Measurements from ENCODE around the gene RBMX. TPM values are rescaled to one million over a fixed set of nuclear protein-coding genes. Genes with fewer than 3 reads are reported as not detected.

Gene RBMX
- total and polyA plus RNA-seq, 2 experiments from 2014 or later: 337 to 601 TPM

GRCh38 chrX:136858007-136858756, 22.3 kb downstream of the RBMX start (continued):
- TF ChIP-seq, protein P1, sequence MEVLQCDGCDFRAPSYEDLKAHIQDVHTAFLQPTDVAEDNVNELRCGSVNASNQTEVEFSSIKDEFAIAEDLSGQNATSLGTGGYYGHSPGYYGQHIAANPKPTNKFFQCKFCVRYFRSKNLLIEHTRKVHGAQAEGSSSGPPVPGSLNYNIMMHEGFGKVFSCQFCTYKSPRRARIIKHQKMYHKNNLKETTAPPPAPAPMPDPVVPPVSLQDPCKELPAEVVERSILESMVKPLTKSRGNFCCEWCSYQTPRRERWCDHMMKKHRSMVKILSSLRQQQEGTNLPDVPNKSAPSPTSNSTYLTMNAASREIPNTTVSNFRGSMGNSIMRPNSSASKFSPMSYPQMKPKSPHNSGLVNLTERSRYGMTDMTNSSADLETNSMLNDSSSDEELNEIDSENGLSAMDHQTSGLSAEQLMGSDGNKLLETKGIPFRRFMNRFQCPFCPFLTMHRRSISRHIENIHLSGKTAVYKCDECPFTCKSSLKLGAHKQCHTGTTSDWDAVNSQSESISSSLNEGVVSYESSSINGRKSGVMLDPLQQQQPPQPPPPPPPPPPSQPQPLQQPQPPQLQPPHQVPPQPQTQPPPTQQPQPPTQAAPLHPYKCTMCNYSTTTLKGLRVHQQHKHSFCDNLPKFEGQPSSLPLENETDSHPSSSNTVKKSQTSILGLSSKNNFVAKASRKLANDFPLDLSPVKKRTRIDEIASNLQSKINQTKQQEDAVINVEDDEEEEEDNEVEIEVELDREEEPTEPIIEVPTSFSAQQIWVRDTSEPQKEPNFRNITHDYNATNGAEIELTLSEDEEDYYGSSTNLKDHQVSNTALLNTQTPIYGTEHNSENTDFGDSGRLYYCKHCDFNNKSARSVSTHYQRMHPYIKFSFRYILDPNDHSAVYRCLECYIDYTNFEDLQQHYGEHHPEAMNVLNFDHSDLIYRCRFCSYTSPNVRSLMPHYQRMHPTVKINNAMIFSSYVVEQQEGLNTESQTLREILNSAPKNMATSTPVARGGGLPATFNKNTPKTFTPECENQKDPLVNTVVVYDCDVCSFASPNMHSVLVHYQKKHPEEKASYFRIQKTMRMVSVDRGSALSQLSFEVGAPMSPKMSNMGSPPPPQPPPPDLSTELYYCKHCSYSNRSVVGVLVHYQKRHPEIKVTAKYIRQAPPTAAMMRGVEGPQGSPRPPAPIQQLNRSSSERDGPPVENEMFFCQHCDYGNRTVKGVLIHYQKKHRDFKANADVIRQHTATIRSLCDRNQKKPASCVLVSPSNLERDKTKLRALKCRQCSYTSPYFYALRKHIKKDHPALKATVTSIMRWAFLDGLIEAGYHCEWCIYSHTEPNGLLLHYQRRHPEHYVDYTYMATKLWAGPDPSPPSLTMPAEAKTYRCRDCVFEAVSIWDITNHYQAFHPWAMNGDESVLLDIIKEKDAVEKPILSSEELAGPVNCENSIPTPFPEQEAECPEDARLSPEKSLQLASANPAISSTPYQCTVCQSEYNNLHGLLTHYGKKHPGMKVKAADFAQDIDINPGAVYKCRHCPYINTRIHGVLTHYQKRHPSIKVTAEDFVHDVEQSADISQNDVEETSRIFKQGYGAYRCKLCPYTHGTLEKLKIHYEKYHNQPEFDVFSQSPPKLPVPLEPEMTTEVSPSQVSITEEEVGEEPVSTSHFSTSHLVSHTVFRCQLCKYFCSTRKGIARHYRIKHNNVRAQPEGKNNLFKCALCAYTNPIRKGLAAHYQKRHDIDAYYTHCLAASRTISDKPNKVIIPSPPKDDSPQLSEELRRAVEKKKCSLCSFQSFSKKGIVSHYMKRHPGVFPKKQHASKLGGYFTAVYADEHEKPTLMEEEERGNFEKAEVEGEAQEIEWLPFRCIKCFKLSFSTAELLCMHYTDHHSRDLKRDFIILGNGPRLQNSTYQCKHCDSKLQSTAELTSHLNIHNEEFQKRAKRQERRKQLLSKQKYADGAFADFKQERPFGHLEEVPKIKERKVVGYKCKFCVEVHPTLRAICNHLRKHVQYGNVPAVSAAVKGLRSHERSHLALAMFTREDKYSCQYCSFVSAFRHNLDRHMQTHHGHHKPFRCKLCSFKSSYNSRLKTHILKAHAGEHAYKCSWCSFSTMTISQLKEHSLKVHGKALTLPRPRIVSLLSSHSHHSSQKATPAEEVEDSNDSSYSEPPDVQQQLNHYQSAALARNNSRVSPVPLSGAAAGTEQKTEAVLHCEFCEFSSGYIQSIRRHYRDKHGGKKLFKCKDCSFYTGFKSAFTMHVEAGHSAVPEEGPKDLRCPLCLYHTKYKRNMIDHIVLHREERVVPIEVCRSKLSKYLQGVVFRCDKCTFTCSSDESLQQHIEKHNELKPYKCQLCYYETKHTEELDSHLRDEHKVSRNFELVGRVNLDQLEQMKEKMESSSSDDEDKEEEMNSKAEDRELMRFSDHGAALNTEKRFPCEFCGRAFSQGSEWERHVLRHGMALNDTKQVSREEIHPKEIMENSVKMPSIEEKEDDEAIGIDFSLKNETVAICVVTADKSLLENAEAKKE (CRISPR knock-in tag; IDR thresholded peaks at IDR 0.05): no peak
- TF ChIP-seq EZH2 (IDR thresholded peaks at IDR 0.05; ENCODE audit: low read depth, unreplicated experiment) (no peak), JUNB (IDR thresholded peaks at IDR 0.05; ENCODE audit: unreplicated experiment) (no peak)

- H4K20me1 ChIP-seq (replicated peaks; ENCODE audit: insufficient read depth): no peaks in the 10 kb centered on the region; the same call in 1 of the 2 replicates
- H3K79me2 ChIP-seq (replicated peaks; ENCODE audit: insufficient read depth): no peaks in the 10 kb centered on the region
- H2AFZ ChIP-seq: no peak overlapping the region
- H3K27ac ChIP-seq (ENCODE audit: low read depth): no peak overlapping the region
- no peak for ATAC-seq
- H3K4me3 ChIP-seq: no peak overlapping the region
- no peaks in the 10 kb centered on the region for H3K4me1 ChIP-seq (ENCODE audit: insufficient read depth)
- no peaks in the 10 kb centered on the region for H3F3A ChIP-seq (replicated peaks; ENCODE audit: low read depth)
- Mint-ChIP-seq H3K4me3 (no peak overlapping the region), H3K4me1 (no peaks in the 10 kb centered on the region), H3K36me3 (ENCODE audit: low read depth) (peaks cover 51% of the 10 kb centered on the region), H3K9me3 (no peaks in the 10 kb centered on the region), H3K27me3 (ENCODE audit: insufficient read depth, low read depth, poor library complexity) (peaks cover 2% of the 10 kb centered on the region), H3K27ac (no peak overlapping the region)
- no peaks in the 10 kb centered on the region for H3K27me3 ChIP-seq (ENCODE audit: insufficient read depth)
- no peaks in the 10 kb centered on the region for H3K36me3 ChIP-seq (ENCODE audit: insufficient read depth)
- H3K9me2 ChIP-seq (ENCODE audit: insufficient read depth): no peaks in the 10 kb centered on the region
- H3K4me2 ChIP-seq: no peak overlapping the region
- DNase-seq (ENCODE audit: low spot score): no peak
- TF ChIP-seq JUNB (IDR thresholded peaks at IDR 0.05; ENCODE audit: unreplicated experiment) (no peak), ETS1 (IDR thresholded peaks at IDR 0.05) (no peak), EZH2phosphoT487 (IDR thresholded peaks at IDR 0.05; ENCODE audit: unreplicated experiment) (no peak), ZNF114 (CRISPR knock-in tag; IDR thresholded peaks at IDR 0.05) (no peak), CREB1 (CRISPR knock-in tag; IDR thresholded peaks at IDR 0.05; ENCODE audit: low read depth) (no peak), NANOG (IDR thresholded peaks at IDR 0.05; ENCODE audit: borderline replicate concordance) (no peak)
- TF ChIP-seq, protein P1 (CRISPR knock-in tag; IDR thresholded peaks at IDR 0.05): no peak
These were observed 24.0 kb downstream of the RBMX start for GRCh38 chrX:136856551-136856950.
